B cell (primary cell): ENCODE measurements around the gene PHPT1. TPM values are rescaled to one million over a fixed set of nuclear protein-coding genes. Genes with fewer than 3 reads are reported as not detected.
A peak's percentile ranks its signal among the peaks of the same experiment; 100 is the strongest.

ENCODE experiments used
- ATAC-seq: fragments of 200-7000 bp; cut with Tn5 transposase; one replicate; pipeline ENCODE4 v1.10.0; 2021; ENCODE audit warnings: low read depth, mild to moderate bottlenecking, moderate number of reproducible peaks, moderate library complexity
- CTCF ChIA-PET: fragments of 350-600 bp; sonication (Branson Sonifier 250); formaldehyde crosslinking; loops from one replicate; lab custom pipeline; 2021; ENCODE audit warnings: antibody characterized with exemption, inconsistent platforms; lab: Charles Lee
- POLR2A ChIA-PET: fragments of 350-600 bp; sonication (Branson Sonifier 250); formaldehyde crosslinking; loops from one replicate; lab custom pipeline; 2021; ENCODE audit warnings: antibody characterized with exemption; lab: Charles Lee
- DNase-seq: peaks from one replicate; pipeline ENCODE4 v3.0.0; 2013
- H2AFZ ChIP-seq: 2 replicates; pipeline ENCODE4 v1.6.1; 2012; ENCODE audit warnings: mild to moderate bottlenecking, low read depth, low read length; ENCODE audit not compliant: insufficient read depth, poor library complexity, severe bottlenecking
- H3K27ac ChIP-seq, 2 donors: 1 replicate in 1 of 2; 2 replicates in 1 of 2; pipeline ENCODE4 v1.5.1; 2012 to 2013; ENCODE audit warnings: low read length in 2 of 2, mild to moderate bottlenecking in 2 of 2, moderate library complexity in 1 of 2
- H3K27me3 ChIP-seq, 4 experiments: fragments of 200-600 bp in 1 of 4; sonication (generic) in 1 of 4; replicated peaks in 1 of 4; 1 replicate in 2 of 4; 2 replicates in 2 of 4; pipeline versions ENCODE4 v1.6.1 to v1.7.0; 2013 to 2016; ENCODE audit warnings: low read length in 3 of 4, mild to moderate bottlenecking in 2 of 4, mixed read lengths in 1 of 4, moderate library complexity in 1 of 4; ENCODE audit not compliant: insufficient read depth in 4 of 4, control insufficient read depth in 3 of 4; ENCODE audit errors: control extremely low read depth in 1 of 4
- H3K36me3 ChIP-seq, 2 experiments: replicated peaks in 1 of 2; 1 replicate in 1 of 2; 2 replicates in 1 of 2; pipeline versions ENCODE4 v1.6.1 to v1.7.1; 2013; ENCODE audit warnings: low read length in 1 of 2; ENCODE audit not compliant: insufficient read depth in 2 of 2, control insufficient read depth in 1 of 2; ENCODE audit errors: control extremely low read depth in 1 of 2, extremely low read depth in 1 of 2
- H3K4me1 ChIP-seq, 2 donors: fragments of 200-600 bp in 1 of 2; sonication (generic) in 1 of 2; 1 replicate in 1 of 2; 2 replicates in 1 of 2; pipeline versions ENCODE4 v1.5.1 to v1.6.1; 2013 to 2017; ENCODE audit warnings: low read length in 2 of 2; ENCODE audit not compliant: control insufficient read depth in 2 of 2, insufficient read depth in 2 of 2
- H3K4me2 ChIP-seq: replicated peaks from 2 replicates; pipeline ENCODE3; 2012; ENCODE audit warnings: mild to moderate bottlenecking, low read depth, low read length; ENCODE audit not compliant: poor library complexity, severe bottlenecking
- H3K4me3 ChIP-seq, 5 experiments: fragments of 200-600 bp in 1 of 5; sonication (generic) in 1 of 5; 1 replicate in 3 of 5; 2 replicates in 2 of 5; pipeline versions ENCODE4 v1.5.1 to v1.7.0; 2011 to 2016; ENCODE audit warnings: low read length in 4 of 5, mild to moderate bottlenecking in 4 of 5, low read depth in 2 of 5, control low read depth in 1 of 5, moderate library complexity in 1 of 5; ENCODE audit not compliant: insufficient read depth in 1 of 5; ENCODE audit errors: control extremely low read depth in 1 of 5, extremely low read depth in 1 of 5
- H3K79me2 ChIP-seq: fragments of 200-600 bp; sonication (generic); one replicate; pipeline ENCODE4 v1.6.0; 2016; ENCODE audit warnings: low read length; ENCODE audit not compliant: control insufficient read depth, insufficient read depth
- H3K9ac ChIP-seq: fragments of 200-600 bp; sonication (generic); 2 replicates; pipeline ENCODE4 v1.6.1; 2017; ENCODE audit warnings: mild to moderate bottlenecking, low read length, moderate library complexity
- H3K9me3 ChIP-seq, 3 donors: one replicate each; pipeline versions ENCODE4 v1.6.1 to v1.7.1; 2013; ENCODE audit warnings: low read length in 2 of 3; ENCODE audit not compliant: control insufficient read depth in 2 of 3, insufficient read depth in 1 of 3; ENCODE audit errors: control extremely low read depth in 1 of 3
- H4K20me1 ChIP-seq: 2 replicates; pipeline ENCODE4 v1.6.0; 2012; ENCODE audit warnings: mild to moderate bottlenecking, low read length; ENCODE audit not compliant: insufficient read depth, control insufficient read depth, poor library complexity, severe bottlenecking
- H3K27ac Mint-ChIP-seq: one replicate; pipeline ENCODE4 v1.8.0; 2021; ENCODE audit warnings: mixed read lengths
- H3K27me3 Mint-ChIP-seq: one replicate; pipeline ENCODE4 v1.8.0; 2021; ENCODE audit warnings: mixed read lengths
- H3K4me1 Mint-ChIP-seq: one replicate; pipeline ENCODE4 v1.8.0; 2021; ENCODE audit warnings: mixed read lengths
- H3K4me3 Mint-ChIP-seq: one replicate; pipeline ENCODE4 v1.8.0; 2021; ENCODE audit warnings: mixed read lengths
- H3K9me3 Mint-ChIP-seq: one replicate; pipeline ENCODE4 v1.8.0; 2022; ENCODE audit warnings: mixed read lengths; ENCODE audit not compliant: insufficient read depth
- EZH2 ChIP-seq: IDR thresholded peaks from 2 replicates; pipeline ENCODE4 v1.6.1; 2012; ENCODE audit warnings: borderline replicate concordance, low read depth, mild to moderate bottlenecking, moderate library complexity, low read length; ENCODE audit not compliant: insufficient read depth, poor library complexity, severe bottlenecking
- WGBS: methylation state at CpG from one replicate; pipeline ENCODE4 v1.1.5; 2013; ENCODE audit warnings: missing lambda C conversion rate; ENCODE audit not compliant: insufficient coverage; 5-methylcytosine and 5-hydroxymethylcytosine counted together
- intact Hi-C: fragments of 100-400 bp; cut with micrococcal nuclease; formaldehyde crosslinking; loops from one replicate; pipeline ENCODE4 v1.10.0; 2022
- polyA plus RNA-seq: library from polyadenylated mRNA; depleted of rRNA; stranded (reverse); fragments of >200 nt; gene quantifications from 2 replicates; pipeline ENCODE4 v1.2.3, GENCODE V29; 2012
- total RNA-seq, 2 donors: library from RNA; stranded (reverse); fragments of 120-200 nt in 1 of 2; gene quantifications; 1 replicate in 1 of 2; 2 replicates in 1 of 2; pipeline versions ENCODE4 v1.2.3 to v1.2.4, GENCODE V29; 2013 to 2022
- TF ChIP-seq, protein P1 (sequence below): fragments of 200-600 bp; IDR thresholded peaks from one replicate; pipeline ENCODE4 v1.8.0; 2022; ENCODE audit warnings: antibody characterized with exemption, mild to moderate bottlenecking

PHPT1 gene
- total and polyA plus RNA-seq, 2 donors (not counting 1 experiment from before 2014, with no cell fraction given): 36.5 to 37.2 TPM

DNA sequence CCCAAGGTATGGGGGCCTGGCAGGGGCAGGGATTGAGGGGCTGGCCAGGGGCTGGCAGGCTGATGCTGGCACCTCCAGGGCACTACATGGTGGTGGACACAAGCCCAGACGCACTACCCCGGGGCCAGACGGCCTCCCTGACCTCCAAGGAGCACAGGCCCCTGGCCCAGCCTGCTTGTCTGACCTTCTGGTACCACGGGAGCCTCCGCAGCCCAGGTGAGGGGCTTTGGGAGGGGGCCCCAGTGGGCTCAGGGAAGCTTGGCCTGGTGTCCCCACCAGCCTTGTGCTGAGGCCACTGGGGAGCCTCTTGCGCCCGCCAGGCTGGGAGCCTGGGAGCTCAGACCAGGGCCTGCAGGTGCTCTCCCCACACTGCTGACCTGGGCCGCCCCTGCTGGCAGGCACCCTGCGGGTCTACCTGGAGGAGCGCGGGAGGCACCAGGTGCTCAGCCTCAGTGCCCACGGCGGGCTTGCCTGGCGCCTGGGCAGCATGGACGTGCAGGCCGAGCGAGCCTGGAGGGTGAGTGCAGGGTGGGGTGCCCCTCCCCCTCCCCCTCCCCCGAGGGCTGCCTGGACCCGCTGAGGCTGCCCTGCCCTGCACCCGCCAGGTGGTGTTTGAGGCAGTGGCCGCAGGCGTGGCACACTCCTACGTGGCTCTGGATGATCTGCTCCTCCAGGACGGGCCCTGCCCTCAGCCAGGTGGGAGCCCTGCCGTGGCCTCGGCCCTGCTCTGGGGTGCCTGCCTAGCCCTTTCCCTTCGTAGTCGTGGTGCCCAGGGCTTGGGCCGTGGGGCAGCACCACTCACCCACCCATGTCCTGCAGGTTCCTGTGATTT is 8.6 kb downstream of the PHPT1 start:
- Mint-ChIP-seq H3K4me3 (no peak overlapping the region), H3K27ac (no peak overlapping the region), H3K9me3 (no peaks in the 10 kb centered on the region), H3K4me1 (peaks cover 4% of the 10 kb centered on the region), H3K27me3 (no peaks in the 10 kb centered on the region)
- H3K4me2 ChIP-seq: no peak overlapping the region
- DNase-seq: peak; percentile 14
- no peak for ATAC-seq
- peaks cover 11% of the 10 kb centered on the region for H4K20me1 ChIP-seq
- TF ChIP-seq, protein P1, sequence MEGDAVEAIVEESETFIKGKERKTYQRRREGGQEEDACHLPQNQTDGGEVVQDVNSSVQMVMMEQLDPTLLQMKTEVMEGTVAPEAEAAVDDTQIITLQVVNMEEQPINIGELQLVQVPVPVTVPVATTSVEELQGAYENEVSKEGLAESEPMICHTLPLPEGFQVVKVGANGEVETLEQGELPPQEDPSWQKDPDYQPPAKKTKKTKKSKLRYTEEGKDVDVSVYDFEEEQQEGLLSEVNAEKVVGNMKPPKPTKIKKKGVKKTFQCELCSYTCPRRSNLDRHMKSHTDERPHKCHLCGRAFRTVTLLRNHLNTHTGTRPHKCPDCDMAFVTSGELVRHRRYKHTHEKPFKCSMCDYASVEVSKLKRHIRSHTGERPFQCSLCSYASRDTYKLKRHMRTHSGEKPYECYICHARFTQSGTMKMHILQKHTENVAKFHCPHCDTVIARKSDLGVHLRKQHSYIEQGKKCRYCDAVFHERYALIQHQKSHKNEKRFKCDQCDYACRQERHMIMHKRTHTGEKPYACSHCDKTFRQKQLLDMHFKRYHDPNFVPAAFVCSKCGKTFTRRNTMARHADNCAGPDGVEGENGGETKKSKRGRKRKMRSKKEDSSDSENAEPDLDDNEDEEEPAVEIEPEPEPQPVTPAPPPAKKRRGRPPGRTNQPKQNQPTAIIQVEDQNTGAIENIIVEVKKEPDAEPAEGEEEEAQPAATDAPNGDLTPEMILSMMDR: no peak
- TF ChIP-seq EZH2: no peak
- no peak overlapping the region for H3K4me3 ChIP-seq
- H3K27me3 ChIP-seq: no peaks in the 10 kb centered on the region
- H3K4me1 ChIP-seq: peaks cover 0 to 5% of the 10 kb centered on the region in 2 donors
- 93% methylated on average over 16 of the region's 29 CpGs for WGBS
- H3K9ac ChIP-seq: no peak overlapping the region
- no peak overlapping the region for H3K27ac ChIP-seq
- peaks cover 0 to 22% of the 10 kb centered on the region in 2 experiments for H3K36me3 ChIP-seq
- no peaks in the 10 kb centered on the region for H3K79me2 ChIP-seq
- CTCF ChIA-PET: no interaction called here
- no peaks in the 10 kb centered on the region for H3K9me3 ChIP-seq
- H2AFZ ChIP-seq: no peak overlapping the region
- intact Hi-C loops: no loop called here
- POLR2A ChIA-PET: no interaction called here

DNA sequence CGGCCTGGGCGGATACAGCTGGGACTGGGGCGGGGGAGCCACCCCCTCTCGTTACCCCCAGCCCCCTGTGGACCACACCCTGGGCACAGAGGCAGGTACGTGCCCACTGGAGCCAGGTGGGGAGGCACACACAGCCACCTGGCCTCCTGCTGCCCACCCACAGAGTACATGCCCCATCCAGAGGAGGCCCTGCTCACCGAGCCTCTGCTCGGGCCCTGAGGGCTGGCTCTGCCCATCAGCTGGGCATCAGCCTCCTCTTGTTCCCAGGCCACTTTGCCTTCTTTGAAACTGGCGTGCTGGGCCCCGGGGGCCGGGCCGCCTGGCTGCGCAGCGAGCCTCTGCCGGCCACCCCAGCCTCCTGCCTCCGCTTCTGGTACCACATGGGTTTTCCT is 9.2 kb downstream of the PHPT1 start:
- no peak overlapping the region for H3K27ac Mint-ChIP-seq
- Histone ChIP-seq H3K36me3 (peaks cover 0 to 29% of the 10 kb centered on the region in 2 experiments), H3K4me3 (no peak overlapping the region), H3K27me3 (no peaks in the 10 kb centered on the region), H3K9ac (no peak overlapping the region), H3K4me1 (peaks cover 0 to 5% of the 10 kb centered on the region in 2 donors), H4K20me1 (peaks cover 15% of the 10 kb centered on the region), H3K4me2 (no peak overlapping the region), H3K9me3 (no peaks in the 10 kb centered on the region), H3K27ac (no peak overlapping the region), H2AFZ (no peak overlapping the region), H3K79me2 (peaks cover 6% of the 10 kb centered on the region)
- TF ChIP-seq EZH2: no peak
- TF ChIP-seq, protein P1: no peak
- H3K4me3 Mint-ChIP-seq: no peak overlapping the region
- CTCF ChIA-PET: no interaction called here
- ATAC-seq: no peak
- no peak for DNase-seq
- WGBS: 94% methylated on average over 15 of the region's 15 CpGs
- intact Hi-C loops: no loop called here
- H3K4me1 Mint-ChIP-seq: peaks cover 4% of the 10 kb centered on the region
- no peaks in the 10 kb centered on the region for H3K9me3 Mint-ChIP-seq
- H3K27me3 Mint-ChIP-seq: no peaks in the 10 kb centered on the region
- POLR2A ChIA-PET: no interaction called here
